Fibroblast of gingiva (primary cell): ENCODE data around the gene TMC1.

Experiments used
- DNase-seq: peaks from one replicate; pipeline ENCODE4 v3.0.0-alpha.2; 2011; ENCODE audit warnings: low read depth

The TMC1 gene

DNA sequence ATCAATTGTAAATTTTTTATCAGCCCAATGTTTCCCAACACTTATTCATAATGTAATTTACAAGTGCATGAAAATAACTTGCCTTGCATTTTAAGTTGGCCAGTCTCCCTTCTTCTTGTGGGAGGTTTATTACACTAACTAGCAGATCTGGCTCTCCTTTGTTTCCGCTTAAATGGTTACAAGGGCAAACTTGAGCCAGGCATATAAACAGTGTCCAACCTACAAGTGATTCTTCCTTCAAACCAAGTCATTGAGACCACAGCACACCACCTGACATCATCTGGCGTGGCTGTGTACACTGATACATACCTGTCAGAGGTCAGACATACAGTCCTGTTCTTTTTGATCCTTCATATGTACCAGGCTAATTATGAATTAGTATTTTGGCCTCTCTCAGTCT, 351.3 kb downstream of the TMC1 start:
- DNase-seq: no peak

DNA sequence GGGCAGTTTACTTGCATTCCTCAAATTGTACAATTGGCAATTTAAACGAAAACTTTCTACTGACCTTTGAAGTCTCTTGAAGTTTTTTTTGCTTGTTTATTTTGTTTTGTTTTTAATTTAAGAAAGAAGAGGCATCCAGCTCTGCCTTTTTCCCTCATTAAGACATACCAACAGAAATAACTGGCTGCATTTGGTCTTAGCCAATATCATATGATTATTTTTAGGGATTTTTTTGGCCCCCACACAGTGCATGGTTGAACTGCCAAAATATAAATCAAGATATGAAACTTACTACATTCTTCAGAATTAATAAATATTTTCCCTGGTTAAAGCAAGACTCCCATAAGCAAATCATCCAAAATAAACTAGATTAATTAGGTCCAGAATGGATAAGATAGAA, 352.0 kb downstream of the TMC1 start:
- no peak for DNase-seq

DNA sequence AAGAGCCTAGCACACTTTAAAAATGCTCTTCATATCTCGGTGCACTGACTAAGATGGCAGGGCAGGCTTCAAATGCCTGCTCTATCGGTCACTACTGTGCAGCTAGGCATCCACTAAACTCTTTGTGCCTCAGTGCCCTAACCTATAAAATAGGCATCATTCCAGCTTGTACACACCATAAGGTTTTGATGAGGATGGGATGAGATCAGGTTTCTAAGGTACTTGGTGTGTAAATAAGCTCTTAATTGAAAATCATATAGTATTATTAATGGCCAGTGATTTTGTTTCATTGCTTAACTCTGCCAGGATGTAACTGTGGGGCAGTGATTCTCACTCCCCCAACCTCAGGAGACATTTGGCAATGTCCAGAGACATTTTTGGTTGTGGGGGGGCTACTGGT, 352.9 kb downstream of the TMC1 start:
- DNase-seq: no peak

DNA sequence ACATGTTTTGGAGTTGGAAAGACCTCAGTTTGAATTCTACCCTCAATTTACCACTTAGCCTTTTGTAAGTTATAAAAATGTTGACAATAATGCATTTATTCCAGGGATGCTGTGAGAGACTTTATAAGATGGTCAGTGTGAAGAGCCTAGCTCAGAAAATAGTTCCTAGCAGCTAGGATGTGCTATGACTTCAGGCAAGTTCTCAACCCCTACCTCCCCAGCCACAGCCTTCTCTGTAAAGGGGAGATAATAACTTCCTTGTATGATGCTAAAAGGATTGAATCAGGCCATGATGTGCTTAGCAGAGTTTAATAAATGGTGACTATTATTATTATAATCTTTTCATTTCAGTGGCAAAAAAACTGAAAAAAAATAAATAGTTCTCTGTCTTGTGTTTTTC, 353.8 kb downstream of the TMC1 start:
- DNase-seq: no peak

DNA sequence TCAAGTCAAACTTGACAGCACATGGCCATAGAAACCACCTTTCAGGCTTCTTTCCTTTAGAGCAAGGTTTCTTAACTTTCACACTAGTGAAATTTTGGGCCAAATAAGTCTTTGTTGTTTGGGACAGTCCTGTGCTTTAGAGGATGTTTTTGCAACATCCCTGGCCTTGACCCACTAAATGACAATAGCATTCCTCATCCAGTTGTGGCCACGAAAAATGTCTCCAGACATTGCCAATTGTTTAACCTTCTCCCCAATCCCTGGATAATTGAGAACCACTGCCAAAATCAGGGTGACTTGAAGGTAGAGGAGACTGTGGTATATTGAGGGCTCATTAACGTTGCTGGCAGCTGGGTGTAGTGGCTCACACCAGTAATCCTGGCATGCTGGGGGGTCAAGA, 359.4 kb downstream of the TMC1 start:
- DNase-seq: peak; percentile 14

DNA sequence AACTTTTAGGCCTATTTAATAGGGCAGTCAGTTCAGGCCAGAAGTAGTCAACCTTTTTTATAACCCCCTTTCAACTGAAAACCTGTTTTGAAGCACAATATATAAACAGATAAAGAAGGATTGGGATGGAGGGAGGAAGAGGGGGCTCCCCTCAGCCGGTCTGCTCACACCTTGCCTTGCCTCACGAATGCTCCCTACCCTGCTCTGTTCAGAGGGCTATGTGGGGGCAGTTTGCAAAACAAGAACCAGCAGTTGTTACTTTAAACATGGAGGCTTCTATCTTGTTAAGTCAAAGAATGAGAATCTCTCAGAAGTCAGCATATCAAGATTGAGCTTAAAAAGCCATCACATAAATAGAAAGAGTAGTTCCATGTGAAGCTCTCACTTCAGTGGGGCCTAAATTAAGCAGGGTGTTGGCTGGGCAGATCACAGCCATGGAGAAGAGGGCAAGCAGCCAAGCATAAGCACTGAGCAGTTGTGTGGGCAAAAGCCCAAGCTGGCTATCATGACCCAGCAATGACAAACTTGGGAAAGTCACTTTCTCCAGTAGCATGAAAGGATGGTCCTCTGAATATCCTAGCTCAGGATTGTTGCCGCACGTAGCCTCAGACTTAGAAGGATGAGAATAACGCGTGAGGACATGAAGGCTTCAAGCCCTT, 360.8 kb downstream of the TMC1 start:
- no peak for DNase-seq

DNA sequence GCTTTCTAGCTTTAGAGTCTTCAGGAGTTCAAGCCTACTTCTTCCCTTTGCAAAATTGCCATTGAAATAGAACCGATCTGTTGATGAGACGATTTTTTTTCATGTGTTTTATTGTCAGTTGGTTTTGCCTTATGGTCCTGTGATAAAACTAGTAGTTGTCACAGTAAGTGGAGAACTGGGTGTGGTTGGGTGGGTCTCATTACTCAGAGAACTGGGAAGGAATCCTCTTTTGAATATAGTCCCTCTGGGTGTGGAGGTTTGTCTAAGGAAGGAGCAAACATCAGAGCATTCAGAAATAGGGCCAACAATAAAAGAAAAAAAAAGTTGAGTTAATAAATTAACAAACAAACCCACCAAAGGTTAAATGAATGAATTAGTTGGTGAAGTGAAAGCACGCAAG, 362.5 kb downstream of the TMC1 start:
- DNase-seq: no peak

DNA sequence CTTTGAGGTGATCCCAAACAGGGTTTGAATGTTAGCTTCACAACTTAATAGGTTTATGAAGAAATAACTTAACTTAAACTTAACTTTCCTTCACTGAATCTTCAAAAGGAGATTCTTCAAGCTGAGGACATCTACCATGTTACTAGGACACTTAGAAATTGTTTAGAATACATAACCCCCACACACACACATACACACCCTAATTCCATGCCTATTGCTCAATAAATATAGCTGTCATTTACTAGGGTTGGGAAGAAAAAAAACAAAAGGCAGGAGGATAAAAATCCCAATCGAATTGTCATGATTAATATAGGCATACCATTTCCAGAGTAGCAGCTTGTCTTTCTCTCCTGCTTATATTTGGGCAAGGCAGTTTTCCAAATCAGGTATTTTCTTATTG, 363.1 kb downstream of the TMC1 start:
- DNase-seq: no peak
